CD8-positive, alpha-beta memory T cell (primary cell): ENCODE results near the gene ZAP70. TPM values are rescaled to one million over a fixed set of nuclear protein-coding genes. Genes with fewer than 3 reads are reported as not detected.

ENCODE experiments used
- CTCF ChIA-PET: fragments of 350-600 bp; sonication (Branson Sonifier 250); formaldehyde crosslinking; loops from one replicate; lab custom pipeline; 2021; ENCODE audit warnings: antibody characterized with exemption; lab: Charles Lee
- POLR2A ChIA-PET: fragments of 350-600 bp; sonication (Branson Sonifier 250); formaldehyde crosslinking; loops from one replicate; lab custom pipeline; 2021; ENCODE audit warnings: antibody characterized with exemption; lab: Charles Lee
- DNase-seq, 5 donors: peaks; one replicate each; pipeline versions ENCODE4 v3.0.0 to v3.0.0-alpha.2; 2020 to 2022; ENCODE audit warnings: mixed read lengths in 1 of 5
- H3K27ac ChIP-seq: one replicate; pipeline ENCODE4 v1.7.0; 2013; ENCODE audit warnings: low read depth, mild to moderate bottlenecking, low read length, moderate library complexity
- H3K27me3 ChIP-seq: 2 replicates; pipeline ENCODE4 v1.7.0; 2013; ENCODE audit warnings: low read length, mild to moderate bottlenecking; ENCODE audit not compliant: insufficient read depth, poor library complexity, severe bottlenecking
- H3K36me3 ChIP-seq: 2 replicates; pipeline ENCODE4 v1.7.0; 2013; ENCODE audit warnings: mild to moderate bottlenecking, low read length, moderate library complexity; ENCODE audit not compliant: insufficient read depth
- H3K4me1 ChIP-seq: 2 replicates; pipeline ENCODE4 v1.7.0; 2013; ENCODE audit warnings: mild to moderate bottlenecking, low read length, moderate library complexity; ENCODE audit not compliant: insufficient read depth
- H3K4me3 ChIP-seq: 2 replicates; pipeline ENCODE4 v1.7.0; 2013; ENCODE audit warnings: mild to moderate bottlenecking, low read length
- H3K9me3 ChIP-seq: 2 replicates; pipeline ENCODE4 v1.7.0; 2013; ENCODE audit warnings: mild to moderate bottlenecking, low read length
- H3K27ac Mint-ChIP-seq, 8 donors: one replicate each; pipeline ENCODE4 v1.8.0; 2020 to 2021; ENCODE audit warnings: mixed read lengths in 8 of 8, mild to moderate bottlenecking in 6 of 8, inconsistent platforms in 3 of 8, moderate library complexity in 3 of 8
- H3K27me3 Mint-ChIP-seq, 2 donors: one replicate each; pipeline ENCODE4 v1.8.0; 2020 to 2021; ENCODE audit warnings: mixed read lengths in 2 of 2, mild to moderate bottlenecking in 1 of 2, moderate library complexity in 1 of 2
- H3K36me3 Mint-ChIP-seq, 3 donors: one replicate each; pipeline ENCODE4 v1.8.0; 2020 to 2021; ENCODE audit warnings: mixed read lengths in 3 of 3, inconsistent platforms in 1 of 3, mild to moderate bottlenecking in 1 of 3
- H3K4me1 Mint-ChIP-seq, 3 donors: one replicate each; pipeline ENCODE4 v1.8.0; 2020 to 2021; ENCODE audit warnings: mixed read lengths in 3 of 3, inconsistent platforms in 1 of 3, mild to moderate bottlenecking in 1 of 3
- H3K4me3 Mint-ChIP-seq, 7 donors: one replicate each; pipeline ENCODE4 v1.8.0; 2020 to 2021; ENCODE audit warnings: mixed read lengths in 7 of 7, mild to moderate bottlenecking in 6 of 7, moderate library complexity in 4 of 7, inconsistent platforms in 2 of 7
- H3K9me3 Mint-ChIP-seq, 5 donors: one replicate each; pipeline ENCODE4 v1.8.0; 2020 to 2022; ENCODE audit warnings: mixed read lengths in 5 of 5, mild to moderate bottlenecking in 3 of 5, moderate library complexity in 2 of 5, inconsistent platforms in 1 of 5
- polyA plus RNA-seq: library from polyadenylated mRNA; unstranded; fragments of 300-500 nt; fragmentation: Illumina TruSeq; gene quantifications from one replicate; pipeline ENCODE4 v1.2.3, GENCODE V29; 2021
- total RNA-seq, 2 experiments: library from RNA; stranded (reverse); gene quantifications; one replicate each; pipeline ENCODE4 v1.2.3, GENCODE V29; 2021

ZAP70 gene
- total and polyA plus RNA-seq, 3 experiments from 2014 or later: 180 to 197 (median 184) TPM

DNA sequence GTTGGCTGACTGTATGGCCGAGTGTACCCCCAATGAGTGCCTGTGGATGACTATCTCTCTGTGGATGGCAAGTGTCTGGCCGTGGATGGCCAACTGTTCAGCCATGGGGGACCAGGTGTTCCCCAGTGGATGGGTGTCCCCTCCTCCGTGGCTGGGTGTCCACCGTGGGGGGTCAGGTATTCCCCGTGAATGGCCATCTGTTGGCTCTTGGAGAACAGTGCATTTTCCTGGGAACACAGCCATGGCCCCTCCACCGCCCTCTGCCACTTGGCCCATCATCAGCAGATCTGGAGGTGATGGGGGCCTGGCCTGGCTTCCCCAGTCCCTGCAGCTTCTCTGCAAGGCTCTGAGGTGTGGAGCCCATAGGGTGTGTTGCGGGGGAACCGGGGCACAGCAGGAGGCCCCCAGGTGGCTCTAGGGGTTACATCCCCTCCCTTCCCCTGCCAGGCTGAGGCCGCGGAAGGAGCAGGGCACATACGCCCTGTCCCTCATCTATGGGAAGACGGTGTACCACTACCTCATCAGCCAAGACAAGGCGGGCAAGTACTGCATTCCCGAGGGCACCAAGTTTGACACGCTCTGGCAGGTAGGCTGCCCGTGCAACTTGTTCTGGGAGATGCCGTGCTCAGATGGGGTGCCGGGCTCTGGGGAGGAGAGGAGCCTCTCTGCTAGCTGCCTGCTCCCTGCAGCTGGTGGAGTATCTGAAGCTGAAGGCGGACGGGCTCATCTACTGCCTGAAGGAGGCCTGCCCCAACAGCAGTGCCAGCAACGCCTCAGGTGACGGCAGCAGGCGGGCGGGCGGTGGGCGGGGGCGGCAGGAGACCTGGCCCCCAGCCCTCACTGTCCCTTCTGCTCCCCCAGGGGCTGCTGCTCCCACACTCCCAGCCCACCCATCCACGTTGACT is 19.3 kb downstream of the ZAP70 start:
- ChIA-PET POLR2A (no interaction called here), CTCF (interaction anchor here (1.3 to 3.8 kb wide), 3 partner anchors 8 to 33 kb away, joined by 4 to 12 read pairs (median 5); no protein-coding TSS in a partner anchor)
- H3K27ac ChIP-seq: no peak overlapping the region

DNA sequence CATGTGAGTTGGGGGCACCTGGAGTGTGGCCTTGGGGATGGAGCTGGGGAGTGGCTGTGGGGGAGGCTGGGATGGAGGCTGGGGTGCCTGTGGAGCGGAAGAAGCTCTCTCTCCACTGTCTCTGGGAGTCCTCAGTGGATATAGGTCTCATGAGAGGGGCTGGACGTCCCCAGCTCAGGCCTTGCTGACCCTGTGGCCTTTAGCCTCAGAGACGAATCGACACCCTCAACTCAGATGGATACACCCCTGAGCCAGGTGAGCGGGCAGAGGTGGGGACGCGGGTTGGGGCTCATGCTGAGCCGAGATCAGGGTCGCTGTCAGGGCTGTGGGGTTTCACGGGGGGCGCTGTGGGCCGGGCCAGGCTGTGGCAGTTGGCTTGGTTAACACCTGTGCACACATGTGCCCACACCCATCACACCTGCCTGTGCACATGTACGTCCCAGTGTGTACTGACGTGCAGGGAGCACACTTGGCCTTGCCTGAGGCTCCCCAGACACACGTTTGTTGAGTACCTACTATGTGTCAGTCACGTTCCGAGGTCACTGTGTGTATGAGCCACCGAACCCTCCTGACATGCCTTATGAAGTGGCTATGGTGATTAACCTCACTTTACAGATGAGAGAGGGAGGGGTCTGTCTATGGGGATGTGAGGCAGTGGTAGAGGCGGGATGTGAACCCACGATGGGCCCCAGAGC is 20.1 kb downstream of the ZAP70 start:
- no peaks in the 10 kb centered on the region for H3K27me3 ChIP-seq
- ChIA-PET CTCF (interaction anchor here (1.5 kb wide), 1 partner anchor 24 kb away, joined by 4 read pairs; no protein-coding TSS in a partner anchor), POLR2A (no interaction called here)
- DNase-seq: no peak
- H3K4me3 ChIP-seq: no peak overlapping the region
- peaks cover 21% of the 10 kb centered on the region for H3K4me1 ChIP-seq
- Mint-ChIP-seq H3K4me3 (peak overlapping the region in 1 of 7 donors; percentile 20), H3K4me1 (peaks cover 43 to 64% (median 48%) of the 10 kb centered on the region in 3 donors), H3K36me3 (peaks cover 18 to 88% (median 27%) of the 10 kb centered on the region in 3 donors), H3K27me3 (peaks cover 0 to 1% of the 10 kb centered on the region in 2 donors), H3K27ac (peak overlapping the region in 5 of 8 donors; percentile 17 to 61 (median 58)), H3K9me3 (peaks cover 0 to 2% (median 0%) of the 10 kb centered on the region in 5 donors)
- peaks cover 67% of the 10 kb centered on the region for H3K36me3 ChIP-seq
- no peaks in the 10 kb centered on the region for H3K9me3 ChIP-seq
- no peak overlapping the region for H3K27ac ChIP-seq

More for the DNA sequence above, 19.3 kb downstream of the ZAP70 start:
- H3K4me1 Mint-ChIP-seq: peaks cover 47 to 68% (median 53%) of the 10 kb centered on the region in 3 donors
- H3K36me3 ChIP-seq: peaks cover 64% of the 10 kb centered on the region
- peaks cover 0 to 1% of the 10 kb centered on the region in 2 donors for H3K27me3 Mint-ChIP-seq
- H3K4me3 Mint-ChIP-seq: no peak overlapping the region
- H3K9me3 Mint-ChIP-seq: peaks cover 0 to 2% (median 0%) of the 10 kb centered on the region in 5 donors
- no peaks in the 10 kb centered on the region for H3K9me3 ChIP-seq
- H3K36me3 Mint-ChIP-seq: peaks cover 20 to 88% (median 27%) of the 10 kb centered on the region in 3 donors
- peaks cover 26% of the 10 kb centered on the region for H3K4me1 ChIP-seq
- no peaks in the 10 kb centered on the region for H3K27me3 ChIP-seq
- peak in 1 of 5 donors; percentile 41 for DNase-seq
- H3K27ac Mint-ChIP-seq: peak overlapping the region in 7 of 8 donors; percentile 35 to 84 (median 54)
- H3K4me3 ChIP-seq: no peak overlapping the region

DNA sequence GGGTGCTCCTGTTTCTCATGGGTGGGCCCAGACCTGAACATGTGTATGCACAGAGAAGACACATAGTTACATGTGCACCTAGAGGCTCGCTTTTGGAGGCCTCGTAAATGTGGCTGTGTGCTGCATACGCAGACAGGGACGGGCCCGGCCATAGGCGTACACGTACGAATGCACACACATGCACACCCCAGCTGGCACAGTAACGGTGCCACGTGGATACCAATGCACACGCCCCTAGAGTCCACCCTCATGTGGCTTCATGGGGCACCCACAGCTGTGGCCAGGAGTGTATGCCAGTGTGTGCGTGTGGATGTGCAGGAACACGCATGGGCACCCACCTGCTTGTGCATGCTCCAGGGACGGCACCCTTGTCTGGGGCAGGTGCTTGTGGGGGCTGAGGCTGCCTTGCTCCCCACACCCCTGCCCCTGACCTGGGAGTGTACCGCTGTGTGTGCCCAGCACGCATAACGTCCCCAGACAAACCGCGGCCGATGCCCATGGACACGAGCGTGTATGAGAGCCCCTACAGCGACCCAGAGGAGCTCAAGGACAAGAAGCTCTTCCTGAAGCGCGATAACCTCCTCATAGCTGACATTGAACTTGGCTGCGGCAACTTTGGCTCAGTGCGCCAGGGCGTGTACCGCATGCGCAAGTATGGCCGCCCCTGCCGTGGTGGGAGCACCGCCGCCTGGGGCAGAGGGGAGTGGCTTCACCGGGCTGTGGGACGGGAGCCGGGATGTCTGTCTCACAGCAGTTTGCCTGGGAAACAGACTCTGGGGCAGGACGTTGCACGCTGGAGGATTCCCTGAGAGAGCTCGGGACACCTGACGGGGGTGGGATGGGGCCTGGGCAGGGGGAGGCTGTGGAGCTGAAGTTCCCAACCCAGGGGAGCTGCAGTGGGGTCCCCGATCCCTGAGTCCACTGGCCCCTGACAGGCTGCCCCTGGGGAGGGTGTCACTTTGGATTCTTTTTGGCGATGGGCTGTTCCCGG is 21.0 kb downstream of the ZAP70 start:
- Mint-ChIP-seq H3K4me1 (peaks cover 43 to 63% (median 46%) of the 10 kb centered on the region in 3 donors), H3K27me3 (peaks cover 0 to 1% of the 10 kb centered on the region in 2 donors), H3K27ac (peak overlapping the region in 4 of 8 donors; percentile 17 to 61 (median 55)), H3K4me3 (peak overlapping the region in 1 of 7 donors; percentile 20), H3K36me3 (peaks cover 24 to 88% (median 30%) of the 10 kb centered on the region in 3 donors), H3K9me3 (peaks cover 0 to 2% (median 0%) of the 10 kb centered on the region in 5 donors)
- no peaks in the 10 kb centered on the region for H3K27me3 ChIP-seq
- no peaks in the 10 kb centered on the region for H3K9me3 ChIP-seq
- ChIA-PET POLR2A (no interaction called here), CTCF (interaction anchor here (1.5 kb wide), 1 partner anchor 25 kb away, joined by 4 read pairs; no protein-coding TSS in a partner anchor)
- no peak overlapping the region for H3K27ac ChIP-seq
- H3K4me1 ChIP-seq: peaks cover 21% of the 10 kb centered on the region
- DNase-seq: peak in 1 of 5 donors; percentile 45
- no peak overlapping the region for H3K4me3 ChIP-seq
- peaks cover 75% of the 10 kb centered on the region for H3K36me3 ChIP-seq

DNA sequence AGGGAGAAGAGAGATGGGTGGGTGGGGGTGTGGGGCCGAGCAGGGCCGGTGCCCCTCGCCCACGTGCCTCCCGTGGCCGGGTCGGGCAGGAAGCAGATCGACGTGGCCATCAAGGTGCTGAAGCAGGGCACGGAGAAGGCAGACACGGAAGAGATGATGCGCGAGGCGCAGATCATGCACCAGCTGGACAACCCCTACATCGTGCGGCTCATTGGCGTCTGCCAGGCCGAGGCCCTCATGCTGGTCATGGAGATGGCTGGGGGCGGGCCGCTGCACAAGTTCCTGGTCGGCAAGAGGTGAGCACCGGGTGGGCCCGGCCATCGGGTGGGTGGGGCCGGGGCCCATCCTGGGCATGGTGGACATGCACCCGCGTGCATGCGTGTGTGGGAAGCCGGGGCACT is 21.8 kb downstream of the ZAP70 start:
- no peak overlapping the region for H3K27ac Mint-ChIP-seq
- Histone ChIP-seq H3K4me1 (peaks cover 25% of the 10 kb centered on the region), H3K27me3 (no peaks in the 10 kb centered on the region), H3K9me3 (no peaks in the 10 kb centered on the region), H3K4me3 (no peak overlapping the region), H3K36me3 (peaks cover 74% of the 10 kb centered on the region), H3K27ac (no peak overlapping the region)
- CTCF ChIA-PET: interaction anchor here (1.7 kb wide), 1 partner anchor 9 kb away, joined by 6 read pairs; no protein-coding TSS in a partner anchor
- peaks cover 23 to 86% (median 27%) of the 10 kb centered on the region in 3 donors for H3K36me3 Mint-ChIP-seq
- peak in 1 of 5 donors; percentile 47 for DNase-seq
- peaks cover 0 to 1% of the 10 kb centered on the region in 2 donors for H3K27me3 Mint-ChIP-seq
- no peak overlapping the region for H3K4me3 Mint-ChIP-seq
- POLR2A ChIA-PET: interaction anchor here (1.3 kb wide), 1 partner anchor 14 kb away, joined by 3 read pairs; no protein-coding TSS in a partner anchor
- peaks cover 0 to 1% (median 0%) of the 10 kb centered on the region in 5 donors for H3K9me3 Mint-ChIP-seq
- peaks cover 41 to 57% (median 42%) of the 10 kb centered on the region in 3 donors for H3K4me1 Mint-ChIP-seq

DNA sequence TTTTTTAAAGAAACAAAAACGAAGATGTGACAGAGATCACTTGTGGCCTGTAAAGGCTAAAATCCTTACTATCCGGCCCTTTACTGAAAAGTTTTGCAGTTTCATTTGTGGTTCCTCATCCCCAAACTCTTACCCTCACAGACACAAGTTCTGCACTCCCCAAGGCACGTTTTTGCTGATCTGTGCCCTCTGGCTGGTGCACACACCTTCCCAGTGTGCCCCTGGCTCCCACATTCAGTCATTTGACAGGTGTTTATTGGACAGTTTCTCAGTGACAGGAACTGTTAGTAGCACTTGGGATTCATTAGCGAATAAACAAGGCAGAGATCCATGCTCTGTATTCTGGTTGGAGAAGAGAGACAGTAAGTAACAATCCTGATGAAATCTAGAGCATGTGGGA is 22.8 kb downstream of the ZAP70 start:
- H3K27me3 ChIP-seq: no peaks in the 10 kb centered on the region
- no peaks in the 10 kb centered on the region for H3K9me3 Mint-ChIP-seq
- DNase-seq: no peak
- peaks cover 18 to 87% (median 28%) of the 10 kb centered on the region in 3 donors for H3K36me3 Mint-ChIP-seq
- no peaks in the 10 kb centered on the region for H3K9me3 ChIP-seq
- peaks cover 0 to 1% of the 10 kb centered on the region in 2 donors for H3K27me3 Mint-ChIP-seq
- H3K27ac Mint-ChIP-seq: peak overlapping the region in 7 of 8 donors; percentile 11 to 78 (median 17)
- H3K36me3 ChIP-seq: peaks cover 68% of the 10 kb centered on the region
- peaks cover 43 to 57% (median 45%) of the 10 kb centered on the region in 3 donors for H3K4me1 Mint-ChIP-seq
- H3K4me3 ChIP-seq: no peak overlapping the region
- ChIA-PET CTCF (interaction anchor here (1.0 to 1.7 kb wide), 2 partner anchors 8 to 10 kb away, joined by 3 to 6 read pairs; no protein-coding TSS in a partner anchor), POLR2A (interaction anchor here (1.3 kb wide), 1 partner anchor 15 kb away, joined by 3 read pairs; no protein-coding TSS in a partner anchor)
- H3K27ac ChIP-seq: no peak overlapping the region
- peaks cover 26% of the 10 kb centered on the region for H3K4me1 ChIP-seq
- H3K4me3 Mint-ChIP-seq: no peak overlapping the region

DNA sequence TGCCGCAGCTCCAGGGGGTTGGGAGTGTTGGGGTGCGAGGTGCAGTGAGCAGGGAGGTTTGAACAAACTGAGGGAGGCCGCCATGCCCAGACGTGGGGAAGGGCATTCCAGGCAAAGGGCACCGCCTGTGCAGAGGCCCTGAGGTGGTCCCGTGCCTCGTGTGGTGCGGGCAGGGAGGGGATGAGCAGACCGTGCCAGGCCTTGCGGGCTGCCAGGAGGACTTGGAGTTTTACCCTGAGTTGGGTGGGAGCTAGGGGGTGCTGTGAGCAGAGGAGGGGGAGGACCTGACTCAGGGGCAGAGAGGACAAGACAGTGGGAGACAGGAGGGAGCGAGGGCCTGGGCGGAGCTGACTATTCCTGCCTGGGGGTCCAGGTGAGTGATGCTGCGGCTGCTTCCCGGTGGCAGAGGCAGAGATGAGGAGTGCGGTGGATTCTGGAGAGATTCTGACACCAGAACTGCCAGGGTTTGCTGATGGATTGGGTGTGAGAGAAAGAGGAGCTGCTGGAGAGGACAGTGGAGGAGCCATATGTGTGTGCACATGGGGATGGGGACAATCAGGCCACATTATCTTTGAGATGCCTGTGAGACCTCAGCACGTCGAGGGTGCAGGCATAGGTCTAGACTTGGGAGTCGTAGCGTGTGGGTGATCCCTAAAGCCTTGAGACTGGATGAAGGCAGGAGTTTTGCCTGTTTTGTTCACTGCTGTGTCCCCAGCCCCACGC is 23.4 kb downstream of the ZAP70 start:
- H3K27me3 Mint-ChIP-seq: peaks cover 0 to 1% of the 10 kb centered on the region in 2 donors
- Histone ChIP-seq H3K36me3 (peaks cover 63% of the 10 kb centered on the region), H3K27me3 (no peaks in the 10 kb centered on the region), H3K9me3 (no peaks in the 10 kb centered on the region), H3K27ac (no peak overlapping the region), H3K4me1 (peaks cover 26% of the 10 kb centered on the region), H3K4me3 (no peak overlapping the region)
- no peak for DNase-seq
- POLR2A ChIA-PET: no interaction called here
- H3K4me3 Mint-ChIP-seq: peak overlapping the region in 1 of 7 donors; percentile 4
- CTCF ChIA-PET: interaction anchor here (0.7 to 1.7 kb wide), 3 partner anchors 9 to 91 kb away, joined by 3 to 6 read pairs (median 3); partner anchors contain the start of gene COX5B
- H3K9me3 Mint-ChIP-seq: no peaks in the 10 kb centered on the region
- H3K36me3 Mint-ChIP-seq: peaks cover 13 to 86% (median 26%) of the 10 kb centered on the region in 3 donors
- peak overlapping the region; percentile 11 to 85 (median 60) for H3K27ac Mint-ChIP-seq
- H3K4me1 Mint-ChIP-seq: peaks cover 42 to 57% (median 45%) of the 10 kb centered on the region in 3 donors
